Left ventricle myocardium inferior (tissue), 1 donor: ENCODE results near the gene POU2AF1. TPM values are rescaled to one million over a fixed set of nuclear protein-coding genes. Genes with fewer than 3 reads are reported as not detected.

Source experiments
- DNase-seq: peaks from one replicate; pipeline ENCODE4 v3.0.0-alpha.2; 2020
- H3K27ac ChIP-seq: fragments of 200-600 bp; replicated peaks from 2 replicates; pipeline ENCODE4 v1.8.0; 2021
- H3K27me3 ChIP-seq: fragments of 200-600 bp; 2 replicates; pipeline ENCODE4 v1.8.0; 2021; ENCODE audit warnings: low read depth
- H3K36me3 ChIP-seq: fragments of 200-600 bp; 2 replicates; pipeline ENCODE4 v1.8.0; 2021
- H3K4me1 ChIP-seq: fragments of 200-600 bp; 2 replicates; pipeline ENCODE4 v1.8.0; 2021
- H3K4me3 ChIP-seq: fragments of 200-600 bp; 2 replicates; pipeline ENCODE4 v1.8.0; 2021; ENCODE audit warnings: mild to moderate bottlenecking, moderate library complexity
- H3K9me3 ChIP-seq: fragments of 200-600 bp; replicated peaks from 2 replicates; pipeline ENCODE4 v1.8.0; 2021
- intact Hi-C: fragments of 100-400 bp; cut with micrococcal nuclease; formaldehyde crosslinking; loops from one replicate; pipeline ENCODE4 v1.11.0; 2022
- total RNA-seq: library from RNA; stranded (reverse); fragmentation: NEBNext Ultra II Directional; extraction: Animal tissue kit (Norgen Biotek cat#: 25700); gene quantifications from one replicate; pipeline ENCODE4 v1.2.1, GENCODE V29; 2021
- TF ChIP-seq, protein P1 (sequence below): fragments of 200-600 bp; IDR thresholded peaks from 2 replicates; pipeline ENCODE4 v1.8.0; 2021; ENCODE audit warnings: antibody characterized with exemption, mild to moderate bottlenecking, borderline replicate concordance
- donor health status: DM: no; HTN: yes; CAD: no; lungs with severe emphysema.

The POU2AF1 gene
- total RNA-seq, 1 donor from 2014 or later = 0.05 TPM

- H3K36me3 ChIP-seq = no peaks in the 10 kb centered on the region
- no peak overlapping the region for H3K4me3 ChIP-seq
- intact Hi-C loops = no loop called here
- H3K4me1 ChIP-seq = peaks cover 14% of the 10 kb centered on the region
- no peak for DNase-seq
- H3K9me3 ChIP-seq = peaks cover 20% of the 10 kb centered on the region
- no peaks in the 10 kb centered on the region for H3K27me3 ChIP-seq
- H3K27ac ChIP-seq = no peak overlapping the region
- TF ChIP-seq, protein P1, sequence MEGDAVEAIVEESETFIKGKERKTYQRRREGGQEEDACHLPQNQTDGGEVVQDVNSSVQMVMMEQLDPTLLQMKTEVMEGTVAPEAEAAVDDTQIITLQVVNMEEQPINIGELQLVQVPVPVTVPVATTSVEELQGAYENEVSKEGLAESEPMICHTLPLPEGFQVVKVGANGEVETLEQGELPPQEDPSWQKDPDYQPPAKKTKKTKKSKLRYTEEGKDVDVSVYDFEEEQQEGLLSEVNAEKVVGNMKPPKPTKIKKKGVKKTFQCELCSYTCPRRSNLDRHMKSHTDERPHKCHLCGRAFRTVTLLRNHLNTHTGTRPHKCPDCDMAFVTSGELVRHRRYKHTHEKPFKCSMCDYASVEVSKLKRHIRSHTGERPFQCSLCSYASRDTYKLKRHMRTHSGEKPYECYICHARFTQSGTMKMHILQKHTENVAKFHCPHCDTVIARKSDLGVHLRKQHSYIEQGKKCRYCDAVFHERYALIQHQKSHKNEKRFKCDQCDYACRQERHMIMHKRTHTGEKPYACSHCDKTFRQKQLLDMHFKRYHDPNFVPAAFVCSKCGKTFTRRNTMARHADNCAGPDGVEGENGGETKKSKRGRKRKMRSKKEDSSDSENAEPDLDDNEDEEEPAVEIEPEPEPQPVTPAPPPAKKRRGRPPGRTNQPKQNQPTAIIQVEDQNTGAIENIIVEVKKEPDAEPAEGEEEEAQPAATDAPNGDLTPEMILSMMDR = no peak
Measured at GRCh38 chr11:111335549-111335948, 43.5 kb downstream of the POU2AF1 start.

- DNase-seq = no peak
- H3K36me3 ChIP-seq = no peaks in the 10 kb centered on the region
- peaks cover 13% of the 10 kb centered on the region for H3K9me3 ChIP-seq
- TF ChIP-seq, protein P1 = no peak
- H3K27me3 ChIP-seq = no peaks in the 10 kb centered on the region
- no peak overlapping the region for H3K4me3 ChIP-seq
- no peak overlapping the region for H3K27ac ChIP-seq
- intact Hi-C loops = no loop called here
- H3K4me1 ChIP-seq = peaks cover 22% of the 10 kb centered on the region
Measured at GRCh38 chr11:111334532-111335502, 44.3 kb downstream of the POU2AF1 start.

- Histone ChIP-seq H3K27ac (no peak overlapping the region), H3K4me1 (peaks cover 41% of the 10 kb centered on the region), H3K27me3 (no peaks in the 10 kb centered on the region), H3K4me3 (no peak overlapping the region), H3K36me3 (no peaks in the 10 kb centered on the region), H3K9me3 (no peaks in the 10 kb centered on the region)
- DNase-seq = no peak
- TF ChIP-seq, protein P1 = no peak
- intact Hi-C loops = no loop called here
Measured at GRCh38 chr11:111331711-111332479, 47.2 kb downstream of the POU2AF1 start.

GRCh38 chr11:111330234-111330893 lies 48.7 kb downstream of the POU2AF1 start:
- no peaks in the 10 kb centered on the region for H3K27me3 ChIP-seq
- TF ChIP-seq, protein P1 = no peak
- no peak overlapping the region for H3K4me3 ChIP-seq
- no peaks in the 10 kb centered on the region for H3K36me3 ChIP-seq
- intact Hi-C loops = no loop called here
- peaks cover 41% of the 10 kb centered on the region for H3K4me1 ChIP-seq
- H3K27ac ChIP-seq = no peak overlapping the region
- DNase-seq = no peak
- H3K9me3 ChIP-seq = no peaks in the 10 kb centered on the region
